OCI-LY7 (cell line): Measurements from ENCODE around the gene OPN1SW.

Experiments used
- EZH2phosphoT487 ChIP-seq: fragments of 200-600 bp; sonication (generic); IDR thresholded peaks from 2 replicates; pipeline ENCODE4 v1.6.1; 2018; ENCODE audit warnings: low read depth, borderline replicate concordance, mild to moderate bottlenecking, mixed run types, antibody characterized with exemption, low read length, moderate library complexity, mixed read lengths
- TF ChIP-seq, protein P1 (sequence below): fragments of 200-600 bp; sonication (generic); conservative IDR thresholded peaks from 2 replicates; pipeline ENCODE4 v1.5.1; 2014; ENCODE audit warnings: mild to moderate bottlenecking, antibody characterized with exemption, low read length, moderate library complexity, mixed read lengths

DNA sequence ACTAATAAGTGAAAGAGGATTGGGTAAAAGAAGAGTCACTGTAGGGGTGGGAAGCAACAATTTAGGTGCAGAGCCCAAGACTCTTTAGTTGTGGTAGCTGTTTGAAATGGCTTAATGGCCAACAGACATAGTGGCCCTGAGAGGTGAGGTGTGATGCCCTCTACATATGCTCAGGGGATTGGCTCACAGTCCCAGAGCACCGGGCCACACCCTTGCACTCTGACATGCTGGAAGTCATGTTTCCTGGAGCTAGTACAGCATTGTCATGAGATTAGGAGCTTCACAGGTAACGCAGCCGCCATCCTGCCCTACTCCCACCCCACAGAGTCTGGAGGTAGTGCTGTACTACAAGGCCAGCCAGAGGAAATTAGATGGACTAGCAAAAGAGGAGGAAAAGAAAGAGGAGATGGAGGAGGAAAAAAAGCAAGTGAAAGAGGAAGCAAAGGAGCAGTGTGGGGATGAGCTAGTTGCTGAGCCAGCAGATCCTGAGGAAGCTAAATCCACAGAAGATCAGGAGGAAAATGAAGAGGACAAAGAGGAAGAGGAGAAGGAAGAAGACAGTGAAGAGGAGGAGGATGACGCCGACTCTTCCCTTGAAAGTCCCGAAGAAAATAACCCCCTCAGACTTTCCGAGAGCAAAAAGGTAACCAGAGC lies 39.8 kb upstream of the OPN1SW start:
- TF ChIP-seq, protein P1, sequence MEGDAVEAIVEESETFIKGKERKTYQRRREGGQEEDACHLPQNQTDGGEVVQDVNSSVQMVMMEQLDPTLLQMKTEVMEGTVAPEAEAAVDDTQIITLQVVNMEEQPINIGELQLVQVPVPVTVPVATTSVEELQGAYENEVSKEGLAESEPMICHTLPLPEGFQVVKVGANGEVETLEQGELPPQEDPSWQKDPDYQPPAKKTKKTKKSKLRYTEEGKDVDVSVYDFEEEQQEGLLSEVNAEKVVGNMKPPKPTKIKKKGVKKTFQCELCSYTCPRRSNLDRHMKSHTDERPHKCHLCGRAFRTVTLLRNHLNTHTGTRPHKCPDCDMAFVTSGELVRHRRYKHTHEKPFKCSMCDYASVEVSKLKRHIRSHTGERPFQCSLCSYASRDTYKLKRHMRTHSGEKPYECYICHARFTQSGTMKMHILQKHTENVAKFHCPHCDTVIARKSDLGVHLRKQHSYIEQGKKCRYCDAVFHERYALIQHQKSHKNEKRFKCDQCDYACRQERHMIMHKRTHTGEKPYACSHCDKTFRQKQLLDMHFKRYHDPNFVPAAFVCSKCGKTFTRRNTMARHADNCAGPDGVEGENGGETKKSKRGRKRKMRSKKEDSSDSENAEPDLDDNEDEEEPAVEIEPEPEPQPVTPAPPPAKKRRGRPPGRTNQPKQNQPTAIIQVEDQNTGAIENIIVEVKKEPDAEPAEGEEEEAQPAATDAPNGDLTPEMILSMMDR = no peak
- TF ChIP-seq EZH2phosphoT487 = no peak
